HepG2 (cell line): Measurements from ENCODE around the gene ARTN. TPM values are rescaled to one million over a fixed set of nuclear protein-coding genes. Genes with fewer than 3 reads are reported as not detected.

Source experiments
- AGO1 ChIP-seq: fragments of 200-400 bp; formaldehyde crosslinking; IDR thresholded peaks from 2 replicates; pipeline ENCODE4 v1.6.1; 2017; ENCODE audit warnings: mild to moderate bottlenecking, low read depth, low read length, moderate library complexity; ENCODE audit not compliant: poor library complexity, severe bottlenecking
- BCL3 ChIP-seq: sonication (generic); formaldehyde crosslinking; IDR thresholded peaks from 2 replicates; pipeline ENCODE4 v1.5.1; 2020; ENCODE audit warnings: mild to moderate bottlenecking, missing genetic modification reagents, moderate library complexity
- HMGA1 ChIP-seq: sonication (generic); formaldehyde crosslinking; conservative IDR thresholded peaks from 2 replicates; pipeline ENCODE4 v1.4.0; 2020; ENCODE audit warnings: missing genetic modification reagents
- KAT2B ChIP-seq: fragments of 150-350 bp; IDR thresholded peaks from 2 replicates; pipeline ENCODE4 v1.6.1; 2014; ENCODE audit warnings: low read depth, low read length, borderline replicate concordance
- KDM3A ChIP-seq: IDR thresholded peaks from 2 replicates; pipeline ENCODE4 v1.6.1; 2018; ENCODE audit warnings: low read depth, missing compliant biosample characterization
- KDM5A ChIP-seq: fragments of 200-600 bp; sonication (generic); IDR thresholded peaks from 2 replicates; pipeline ENCODE4 v1.7.0; 2018; ENCODE audit warnings: antibody characterized with exemption, mild to moderate bottlenecking, low read length, borderline replicate concordance
- ONECUT2 ChIP-seq: sonication (generic); formaldehyde crosslinking; IDR thresholded peaks from 2 replicates; pipeline ENCODE4 v1.4.0; 2020; ENCODE audit warnings: missing genetic modification reagents
- PATZ1 ChIP-seq: sonication (generic); formaldehyde crosslinking; IDR thresholded peaks from 2 replicates; pipeline ENCODE4 v1.4.0; 2020; ENCODE audit warnings: missing genetic modification reagents
- POLR2A ChIP-seq, 2 experiments: IDR thresholded peaks; 2 replicates each; pipeline ENCODE4 v1.6.1; 2011; ENCODE audit warnings: low read depth in 2 of 2, low read length in 2 of 2, mild to moderate bottlenecking in 1 of 2, moderate library complexity in 1 of 2; ENCODE audit not compliant: insufficient read depth in 1 of 2
- SOX5 ChIP-seq: IDR thresholded peaks from 2 replicates; pipeline ENCODE4 v1.6.1; 2016; ENCODE audit warnings: borderline replicate concordance
- SRSF4 ChIP-seq: fragments of 200-400 bp; formaldehyde crosslinking; IDR thresholded peaks from one replicate; pipeline ENCODE4 v1.6.1; 2018; ENCODE audit warnings: mild to moderate bottlenecking, low read depth, low read length, moderate library complexity; ENCODE audit not compliant: poor library complexity, severe bottlenecking
- UBTF ChIP-seq: sonication (generic); formaldehyde crosslinking; IDR thresholded peaks from 2 replicates; pipeline ENCODE4 v1.4.0; 2020; ENCODE audit warnings: mild to moderate bottlenecking, missing genetic modification reagents
- ZBTB39 ChIP-seq: sonication (generic); formaldehyde crosslinking; IDR thresholded peaks from 2 replicates; pipeline ENCODE4 v1.5.0; 2020; ENCODE audit warnings: missing genetic modification reagents
- ZFP36 ChIP-seq: fragments of 150-350 bp; IDR thresholded peaks from 2 replicates; pipeline ENCODE4 v1.6.1; 2018; ENCODE audit warnings: borderline replicate concordance, low read length, low read depth; ENCODE audit not compliant: partially characterized antibody
- ZNF501 ChIP-seq: sonication (generic); formaldehyde crosslinking; IDR thresholded peaks from 2 replicates; pipeline ENCODE4 v1.5.1; 2020; ENCODE audit warnings: mild to moderate bottlenecking, moderate library complexity, missing genetic modification reagents
- ZNF660 ChIP-seq: sonication (generic); formaldehyde crosslinking; IDR thresholded peaks from 2 replicates; pipeline ENCODE4 v1.5.1; 2020; ENCODE audit warnings: mild to moderate bottlenecking, low read depth, missing genetic modification reagents, borderline replicate concordance
- ZSCAN5A ChIP-seq: sonication (generic); formaldehyde crosslinking; IDR thresholded peaks from 2 replicates; pipeline ENCODE4 v1.8.0; 2022; ENCODE audit warnings: mild to moderate bottlenecking, missing genetic modification reagents, borderline replicate concordance
- polyA plus RNA-seq, 8 experiments: library from polyadenylated mRNA; depleted of rRNA in 3 of 8; stranded (reverse) in 7 of 8; unstranded in 1 of 8; fragments of >200 nt; fragmentation: Illumina TruSeq in 4 of 8; extraction: Trizol in 4 of 8; gene quantifications; 2 replicates each; pipeline versions ENCODE4 v1.2.1 to v1.2.3, GENCODE V29; 2011 to 2016; ENCODE audit warnings: low read depth in 4 of 8, missing spikeins in 1 of 8, mixed read lengths in 1 of 8; ENCODE audit not compliant: insufficient read depth in 1 of 8
- total RNA-seq, 5 experiments: library from RNA; depleted of rRNA; stranded (reverse); fragments of >200 nt; fragmentation: Illumina TruSeq; extraction: Trizol; gene quantifications; 2 replicates each; pipeline ENCODE4 v1.2.3, GENCODE V29; 2016; ENCODE audit warnings: low read depth in 1 of 5

The ARTN gene
- total and polyA plus RNA-seq, 2 of the 13 experiments (the other 11 are each of a cell fraction or from before 2014, with no cell fraction given), result 0.11 to 0.62 TPM

- TF ChIP-seq ZBTB39, result no peak
- peak; percentile 61; the same call in 1 of the 2 replicates for TF ChIP-seq BCL3 (CRISPR knock-in tag)
- TF ChIP-seq ZSCAN5A (CRISPR knock-in tag), result peak; percentile 3; the same call in 1 of the 2 replicates
- TF ChIP-seq ZNF501 (CRISPR knock-in tag), result peak; percentile 73; the same call in 1 of the 2 replicates
- no peak for TF ChIP-seq HMGA1 (CRISPR knock-in tag)
- peak; percentile 81 for TF ChIP-seq UBTF (CRISPR knock-in tag)
- peak; percentile 18; the same call in 1 of the 2 replicates for TF ChIP-seq SOX5
- peak; percentile 60 for TF ChIP-seq PATZ1 (CRISPR knock-in tag)
- no peak for TF ChIP-seq ZNF660 (CRISPR knock-in tag)
- TF ChIP-seq POLR2A (IDR thresholded peaks at IDR 0.05; ENCODE audit: insufficient read depth in 1 of 2, low read depth in 2 of 2, low read length in 2 of 2), result peak in 1 of 2 experiments; percentile 71; a peak in 2 of 4 replicates
- no peak for TF ChIP-seq KAT2B
- TF ChIP-seq ONECUT2 (CRISPR knock-in tag), result no peak
- no peak for TF ChIP-seq ZFP36
- TF ChIP-seq SRSF4, result no peak
- TF ChIP-seq KDM3A, result no peak
- TF ChIP-seq AGO1, result peak; percentile 96
- no peak; the same call in 1 of the 2 replicates for TF ChIP-seq KDM5A
Observed at GRCh38 chr1:43974443-43975248, 41.0 kb downstream of the ARTN start, which contains the start of gene ATP6V0B (continued).
